ENCODE data around the gene RCBTB1. TPM values are rescaled to one million over a fixed set of nuclear protein-coding genes. Genes with fewer than 3 reads are reported as not detected.

Gene RCBTB1
- polyA plus RNA-seq, 1 donor from 2014 or later, result 65.3 TPM

- Histone ChIP-seq H3K27ac (ENCODE audit: low read length) (no peak within 1 kb of the TSS), H3F3A (ENCODE audit: insufficient read depth, low read length, poor library complexity, severe bottlenecking) (no peaks in the 10 kb centered on the region), H3K27me3 (ENCODE audit: insufficient read depth, low read depth, low read length) (no peaks in the 10 kb centered on the region)
These were observed 89.3 kb downstream of the RCBTB1 start, which contains the start of gene PHF11 for GRCh38 chr13:49495783-49496762. PHF11 (plus strand) TSS chr13:49495953; CDS start chr13:49496002, 49 bp downstream.

DNA sequence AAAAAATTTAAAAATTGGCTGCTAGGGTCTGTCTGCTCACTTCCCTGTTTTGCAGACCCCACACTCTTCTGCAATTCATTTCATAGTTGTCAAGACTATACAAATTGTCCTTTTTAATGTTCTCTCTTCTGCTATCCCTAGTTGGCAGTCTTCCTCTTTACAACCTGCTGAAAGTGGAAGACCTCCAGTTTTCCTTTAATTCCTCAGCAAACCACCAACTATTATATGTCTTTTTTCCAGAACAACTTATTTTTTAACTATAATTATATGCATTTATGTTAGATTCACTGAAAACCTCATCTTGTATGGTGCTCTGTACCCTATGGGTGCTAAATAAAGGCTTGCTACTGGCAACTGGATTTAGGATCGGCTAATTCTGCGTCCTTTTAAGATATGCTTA, 90.7 kb downstream of the RCBTB1 start:
- H3K4me3 ChIP-seq (ENCODE audit: low read length), result no peak overlapping the region
- no peaks in the 10 kb centered on the region for H3K27me3 ChIP-seq (ENCODE audit: insufficient read depth, low read depth, low read length)
- H2AFZ ChIP-seq (ENCODE audit: low read depth, low read length), result no peak overlapping the region
- no peak overlapping the region for H3K9ac ChIP-seq (ENCODE audit: low read length)
- no peaks in the 10 kb centered on the region for H3K9me2 ChIP-seq (ENCODE audit: insufficient read depth, low read length)
- no peaks in the 10 kb centered on the region for H3K9me3 ChIP-seq (ENCODE audit: low read length)
- H3K4me2 ChIP-seq (ENCODE audit: low read length), result no peak overlapping the region
- TF ChIP-seq EP300 (conservative IDR thresholded peaks at IDR 0.05; ENCODE audit: poor library complexity, severe bottlenecking), result no peak
- H3K36me3 ChIP-seq (ENCODE audit: insufficient read depth, low read length), result no peaks in the 10 kb centered on the region
- no peaks in the 10 kb centered on the region for H3F3A ChIP-seq (ENCODE audit: insufficient read depth, low read length, poor library complexity, severe bottlenecking)
- no peak overlapping the region for H3K27ac ChIP-seq (ENCODE audit: low read length)
- H4K20me1 ChIP-seq (ENCODE audit: insufficient read depth), result no peaks in the 10 kb centered on the region
- no peaks in the 10 kb centered on the region for H3K79me2 ChIP-seq (replicated peaks; ENCODE audit: insufficient read depth, low read length)

More at GRCh38 chr13:49495783-49496762, 89.3 kb downstream of the RCBTB1 start, which contains the start of gene PHF11:
- H3K4me2 ChIP-seq (ENCODE audit: low read length), result no peak within 1 kb of the TSS
- no peaks in the 10 kb centered on the region for H3K79me2 ChIP-seq (replicated peaks; ENCODE audit: insufficient read depth, low read length)
- no peak within 1 kb of the TSS for H3K9ac ChIP-seq (ENCODE audit: low read length)
- H4K20me1 ChIP-seq (ENCODE audit: insufficient read depth), result no peaks in the 10 kb centered on the region
- no peak within 1 kb of the TSS for H2AFZ ChIP-seq (ENCODE audit: low read depth, low read length)
- H3K36me3 ChIP-seq (ENCODE audit: insufficient read depth, low read length), result no peaks in the 10 kb centered on the region
- H3K9me2 ChIP-seq (ENCODE audit: insufficient read depth, low read length), result no peaks in the 10 kb centered on the region
- TF ChIP-seq MXI1 (conservative IDR thresholded peaks at IDR 0.05; ENCODE audit: poor library complexity, severe bottlenecking) (no peak), RAD21 (conservative IDR thresholded peaks at IDR 0.05) (no peak), EP300 (conservative IDR thresholded peaks at IDR 0.05; ENCODE audit: poor library complexity, severe bottlenecking) (no peak), SMC3 (conservative IDR thresholded peaks at IDR 0.05; ENCODE audit: poor library complexity) (no peak), POLR2AphosphoS5 (IDR thresholded peaks at IDR 0.05) (no peak), EZH2 (IDR thresholded peaks at IDR 0.05; ENCODE audit: borderline replicate concordance, insufficient read depth, low read length, poor library complexity, severe bottlenecking) (no peak), TAF1 (IDR thresholded peaks at IDR 0.05; ENCODE audit: low read depth) (no peak)
- TF ChIP-seq, protein P1, sequence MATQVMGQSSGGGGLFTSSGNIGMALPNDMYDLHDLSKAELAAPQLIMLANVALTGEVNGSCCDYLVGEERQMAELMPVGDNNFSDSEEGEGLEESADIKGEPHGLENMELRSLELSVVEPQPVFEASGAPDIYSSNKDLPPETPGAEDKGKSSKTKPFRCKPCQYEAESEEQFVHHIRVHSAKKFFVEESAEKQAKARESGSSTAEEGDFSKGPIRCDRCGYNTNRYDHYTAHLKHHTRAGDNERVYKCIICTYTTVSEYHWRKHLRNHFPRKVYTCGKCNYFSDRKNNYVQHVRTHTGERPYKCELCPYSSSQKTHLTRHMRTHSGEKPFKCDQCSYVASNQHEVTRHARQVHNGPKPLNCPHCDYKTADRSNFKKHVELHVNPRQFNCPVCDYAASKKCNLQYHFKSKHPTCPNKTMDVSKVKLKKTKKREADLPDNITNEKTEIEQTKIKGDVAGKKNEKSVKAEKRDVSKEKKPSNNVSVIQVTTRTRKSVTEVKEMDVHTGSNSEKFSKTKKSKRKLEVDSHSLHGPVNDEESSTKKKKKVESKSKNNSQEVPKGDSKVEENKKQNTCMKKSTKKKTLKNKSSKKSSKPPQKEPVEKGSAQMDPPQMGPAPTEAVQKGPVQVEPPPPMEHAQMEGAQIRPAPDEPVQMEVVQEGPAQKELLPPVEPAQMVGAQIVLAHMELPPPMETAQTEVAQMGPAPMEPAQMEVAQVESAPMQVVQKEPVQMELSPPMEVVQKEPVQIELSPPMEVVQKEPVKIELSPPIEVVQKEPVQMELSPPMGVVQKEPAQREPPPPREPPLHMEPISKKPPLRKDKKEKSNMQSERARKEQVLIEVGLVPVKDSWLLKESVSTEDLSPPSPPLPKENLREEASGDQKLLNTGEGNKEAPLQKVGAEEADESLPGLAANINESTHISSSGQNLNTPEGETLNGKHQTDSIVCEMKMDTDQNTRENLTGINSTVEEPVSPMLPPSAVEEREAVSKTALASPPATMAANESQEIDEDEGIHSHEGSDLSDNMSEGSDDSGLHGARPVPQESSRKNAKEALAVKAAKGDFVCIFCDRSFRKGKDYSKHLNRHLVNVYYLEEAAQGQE (IDR thresholded peaks at IDR 0.05; ENCODE audit: borderline replicate concordance), result no peak
- TF ChIP-seq, protein P2, sequence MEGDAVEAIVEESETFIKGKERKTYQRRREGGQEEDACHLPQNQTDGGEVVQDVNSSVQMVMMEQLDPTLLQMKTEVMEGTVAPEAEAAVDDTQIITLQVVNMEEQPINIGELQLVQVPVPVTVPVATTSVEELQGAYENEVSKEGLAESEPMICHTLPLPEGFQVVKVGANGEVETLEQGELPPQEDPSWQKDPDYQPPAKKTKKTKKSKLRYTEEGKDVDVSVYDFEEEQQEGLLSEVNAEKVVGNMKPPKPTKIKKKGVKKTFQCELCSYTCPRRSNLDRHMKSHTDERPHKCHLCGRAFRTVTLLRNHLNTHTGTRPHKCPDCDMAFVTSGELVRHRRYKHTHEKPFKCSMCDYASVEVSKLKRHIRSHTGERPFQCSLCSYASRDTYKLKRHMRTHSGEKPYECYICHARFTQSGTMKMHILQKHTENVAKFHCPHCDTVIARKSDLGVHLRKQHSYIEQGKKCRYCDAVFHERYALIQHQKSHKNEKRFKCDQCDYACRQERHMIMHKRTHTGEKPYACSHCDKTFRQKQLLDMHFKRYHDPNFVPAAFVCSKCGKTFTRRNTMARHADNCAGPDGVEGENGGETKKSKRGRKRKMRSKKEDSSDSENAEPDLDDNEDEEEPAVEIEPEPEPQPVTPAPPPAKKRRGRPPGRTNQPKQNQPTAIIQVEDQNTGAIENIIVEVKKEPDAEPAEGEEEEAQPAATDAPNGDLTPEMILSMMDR (IDR thresholded peaks at IDR 0.05; ENCODE audit: poor library complexity, severe bottlenecking), result no peak
- no peak within 1 kb of the TSS for H3K4me3 ChIP-seq (ENCODE audit: low read length)
- H3K9me3 ChIP-seq (ENCODE audit: low read length), result no peaks in the 10 kb centered on the region

Measured in neural cell (in vitro differentiated cells).